ENCODE results near the gene SVIL. TPM values are rescaled to one million over a fixed set of nuclear protein-coding genes. Genes with fewer than 3 reads are reported as not detected.
"Not testable (repeated sequence)": the region's sequence is repeated elsewhere in the genome, so short reads cannot be mapped to it uniquely, and the experiment has no call there.

Gene SVIL
- total and polyA plus RNA-seq, 2 donors (not counting 1 experiment from before 2014, with no cell fraction given) = 17.7 to 94.3 TPM

DNA sequence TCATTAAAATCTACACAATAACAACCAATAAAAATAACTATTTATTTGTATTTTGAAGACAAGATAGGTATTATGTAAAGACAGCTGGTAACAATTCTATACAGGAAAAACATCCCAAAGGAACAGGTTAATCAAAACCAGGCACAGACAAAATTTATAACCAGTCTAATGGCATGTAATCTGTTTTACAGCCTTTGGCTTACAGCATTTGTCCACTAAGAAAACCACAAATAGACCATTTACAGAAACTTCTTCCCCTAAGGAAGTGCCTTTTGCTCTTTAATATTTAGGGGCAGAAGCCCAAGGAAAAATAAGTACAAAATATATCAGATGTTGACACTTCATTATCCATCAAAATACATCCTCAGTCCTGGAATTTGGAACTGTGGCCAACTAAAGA is 65.0 kb downstream of the SVIL start:
- TF ChIP-seq, protein P1, sequence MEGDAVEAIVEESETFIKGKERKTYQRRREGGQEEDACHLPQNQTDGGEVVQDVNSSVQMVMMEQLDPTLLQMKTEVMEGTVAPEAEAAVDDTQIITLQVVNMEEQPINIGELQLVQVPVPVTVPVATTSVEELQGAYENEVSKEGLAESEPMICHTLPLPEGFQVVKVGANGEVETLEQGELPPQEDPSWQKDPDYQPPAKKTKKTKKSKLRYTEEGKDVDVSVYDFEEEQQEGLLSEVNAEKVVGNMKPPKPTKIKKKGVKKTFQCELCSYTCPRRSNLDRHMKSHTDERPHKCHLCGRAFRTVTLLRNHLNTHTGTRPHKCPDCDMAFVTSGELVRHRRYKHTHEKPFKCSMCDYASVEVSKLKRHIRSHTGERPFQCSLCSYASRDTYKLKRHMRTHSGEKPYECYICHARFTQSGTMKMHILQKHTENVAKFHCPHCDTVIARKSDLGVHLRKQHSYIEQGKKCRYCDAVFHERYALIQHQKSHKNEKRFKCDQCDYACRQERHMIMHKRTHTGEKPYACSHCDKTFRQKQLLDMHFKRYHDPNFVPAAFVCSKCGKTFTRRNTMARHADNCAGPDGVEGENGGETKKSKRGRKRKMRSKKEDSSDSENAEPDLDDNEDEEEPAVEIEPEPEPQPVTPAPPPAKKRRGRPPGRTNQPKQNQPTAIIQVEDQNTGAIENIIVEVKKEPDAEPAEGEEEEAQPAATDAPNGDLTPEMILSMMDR (conservative IDR thresholded peaks at IDR 0.05 in 1 of 2, IDR thresholded peaks at IDR 0.05 in 1 of 2; ENCODE audit: low read depth in 1 of 2, low read length in 2 of 2) = no peak
- TF ChIP-seq EZH2 (IDR thresholded peaks at IDR 0.05; ENCODE audit: low read length, missing control alignments) = no peak
- DNase-seq (ENCODE audit: low read depth in 2 of 2) = no peak
- no peaks in the 10 kb centered on the region for H3K36me3 ChIP-seq (ENCODE audit: control insufficient read depth, insufficient read depth, low read length)
- no peak overlapping the region for H3K27ac ChIP-seq (ENCODE audit: insufficient read depth, low read length)
- H2AFZ ChIP-seq (ENCODE audit: low read length) = no peak overlapping the region
- H3K27me3 ChIP-seq (ENCODE audit: control insufficient read depth, insufficient read depth, low read length) = no peaks in the 10 kb centered on the region
- no peaks in the 10 kb centered on the region for H3K4me1 ChIP-seq (ENCODE audit: control insufficient read depth, extremely low read depth, insufficient read depth, low read length)
- H3K4me2 ChIP-seq (ENCODE audit: extremely low read depth, insufficient read depth, low read length) = no peak overlapping the region
- no peak overlapping the region for H3K9ac ChIP-seq (ENCODE audit: insufficient read depth, low read length)
- H4K20me1 ChIP-seq (ENCODE audit: control insufficient read depth, extremely low read depth, insufficient read depth, low read length) = no peaks in the 10 kb centered on the region
- H3K9me3 ChIP-seq (ENCODE audit: control insufficient read depth, insufficient read depth, low read depth, low read length) = no peaks in the 10 kb centered on the region
- H3K79me2 ChIP-seq (ENCODE audit: control insufficient read depth, insufficient read depth, low read length) = no peaks in the 10 kb centered on the region
- H3K4me3 ChIP-seq (replicated peaks in 1 of 4; ENCODE audit: control extremely low read depth in 1 of 4, insufficient read depth in 1 of 4, low read depth in 3 of 4, low read length in 4 of 4) = no peak overlapping the region

DNA sequence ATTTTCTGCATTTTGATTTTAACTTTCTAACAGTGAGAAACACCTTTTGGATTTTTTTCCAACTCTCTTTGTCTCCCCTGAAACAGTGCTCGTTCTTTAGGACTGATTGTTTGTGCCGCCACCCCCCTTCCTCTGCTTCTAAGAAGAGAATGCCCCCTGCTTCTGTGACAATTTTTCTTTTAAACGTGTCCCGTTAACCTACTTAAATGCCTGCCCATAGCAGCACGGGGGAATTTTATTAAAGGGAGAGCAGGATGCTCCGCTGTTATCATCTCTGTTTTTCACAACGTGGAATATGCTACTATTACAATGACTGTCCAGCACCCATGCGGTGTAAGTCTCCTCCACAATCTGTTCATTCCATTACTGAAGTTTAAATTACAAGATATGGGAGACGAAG is 67.8 kb downstream of the SVIL start:
- Histone ChIP-seq H3K4me3 (replicated peaks in 1 of 4; ENCODE audit: control extremely low read depth in 1 of 4, insufficient read depth in 1 of 4, low read depth in 3 of 4, low read length in 4 of 4) (no peak overlapping the region), H3K9ac (ENCODE audit: insufficient read depth, low read length) (no peak overlapping the region), H3K27ac (ENCODE audit: insufficient read depth, low read length) (no peak overlapping the region), H3K4me1 (ENCODE audit: control insufficient read depth, extremely low read depth, insufficient read depth, low read length) (no peaks in the 10 kb centered on the region), H3K79me2 (ENCODE audit: control insufficient read depth, insufficient read depth, low read length) (no peaks in the 10 kb centered on the region), H3K27me3 (ENCODE audit: control insufficient read depth, insufficient read depth, low read length) (no peaks in the 10 kb centered on the region), H3K9me3 (ENCODE audit: control insufficient read depth, insufficient read depth, low read depth, low read length) (no peaks in the 10 kb centered on the region), H3K4me2 (ENCODE audit: extremely low read depth, insufficient read depth, low read length) (no peak overlapping the region), H4K20me1 (ENCODE audit: control insufficient read depth, extremely low read depth, insufficient read depth, low read length) (no peaks in the 10 kb centered on the region), H3K36me3 (ENCODE audit: control insufficient read depth, insufficient read depth, low read length) (no peaks in the 10 kb centered on the region), H2AFZ (ENCODE audit: low read length) (no peak overlapping the region)
- TF ChIP-seq, protein P1 (conservative IDR thresholded peaks at IDR 0.05 in 1 of 2, IDR thresholded peaks at IDR 0.05 in 1 of 2; ENCODE audit: low read depth in 1 of 2, low read length in 2 of 2) = no peak
- TF ChIP-seq EZH2 (IDR thresholded peaks at IDR 0.05; ENCODE audit: low read length, missing control alignments) = no peak
- no peak for DNase-seq (ENCODE audit: low read depth in 2 of 2)

DNA sequence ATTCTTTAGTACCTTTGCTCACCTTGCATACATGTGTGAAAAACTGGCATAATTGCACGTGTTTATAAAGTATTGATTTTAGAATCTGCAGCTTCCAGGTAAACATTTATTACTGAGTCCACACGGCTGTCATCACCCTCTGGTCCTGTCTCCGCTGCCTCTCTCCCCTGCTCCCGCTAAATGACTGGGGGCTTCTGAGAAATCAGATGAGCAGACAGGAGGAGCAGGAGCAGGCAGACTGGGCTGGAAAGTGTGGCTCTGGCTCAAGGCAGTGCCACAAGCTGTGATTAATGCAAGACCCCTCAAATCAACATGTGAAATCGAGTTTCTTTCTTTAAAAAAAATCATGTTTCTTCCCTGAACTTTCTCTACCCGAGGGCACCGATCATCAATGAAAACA is 68.6 kb downstream of the SVIL start:
- DNase-seq (ENCODE audit: low read depth in 2 of 2); H3K4me1 ChIP-seq (ENCODE audit: control insufficient read depth, extremely low read depth, insufficient read depth, low read length); H3K27me3 ChIP-seq (ENCODE audit: control insufficient read depth, insufficient read depth, low read length): not testable (repeated sequence)

More for the DNA sequence above, 68.6 kb downstream of the SVIL start:
- H3K4me2 ChIP-seq (ENCODE audit: extremely low read depth, insufficient read depth, low read length); H3K27ac ChIP-seq (ENCODE audit: insufficient read depth, low read length); H3K9ac ChIP-seq (ENCODE audit: insufficient read depth, low read length); H3K36me3 ChIP-seq (ENCODE audit: control insufficient read depth, insufficient read depth, low read length); H3K9me3 ChIP-seq (ENCODE audit: control insufficient read depth, insufficient read depth, low read depth, low read length); H2AFZ ChIP-seq (ENCODE audit: low read length); H3K79me2 ChIP-seq (ENCODE audit: control insufficient read depth, insufficient read depth, low read length); H4K20me1 ChIP-seq (ENCODE audit: control insufficient read depth, extremely low read depth, insufficient read depth, low read length); H3K4me3 ChIP-seq (replicated peaks in 1 of 4; ENCODE audit: control extremely low read depth in 1 of 4, insufficient read depth in 1 of 4, low read depth in 3 of 4, low read length in 4 of 4): not testable (repeated sequence)

Measured in fibroblast of lung (primary cell).